ENCODE results near the gene ERMAP. TPM values are rescaled to one million over a fixed set of nuclear protein-coding genes. Genes with fewer than 3 reads are reported as not detected.
"Not testable (repeated sequence)": the region's sequence is repeated elsewhere in the genome, so short reads cannot be mapped to it uniquely, and the experiment has no call there.

Gene ERMAP
- total RNA-seq, 1 donor from 2014 or later = 5.3 TPM

DNA sequence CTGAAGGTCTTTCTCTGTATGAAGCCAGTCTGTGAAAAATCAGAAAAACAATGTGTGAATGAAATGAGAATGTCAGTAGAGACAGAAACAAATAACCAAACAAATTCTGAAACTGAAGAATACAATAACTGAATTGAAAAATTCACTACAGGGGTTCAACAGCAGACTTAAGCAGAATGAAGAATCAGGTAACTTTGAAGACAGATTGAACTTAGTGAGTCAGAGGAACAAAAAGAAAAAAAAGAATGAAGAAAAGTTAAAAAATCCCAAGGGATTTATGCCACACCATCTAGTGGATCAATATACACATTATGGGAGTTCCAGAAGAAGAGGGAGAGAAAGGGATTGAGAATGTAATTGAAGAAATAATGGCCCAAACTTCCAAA lies 44.1 kb downstream of the ERMAP start:
- TF ChIP-seq CTCF (IDR thresholded peaks at IDR 0.05; ENCODE audit: insufficient read depth, low read length, severe bottlenecking) = no peak
- H3K27me3 ChIP-seq (ENCODE audit: control insufficient read depth, insufficient read depth, low read length) = no peaks in the 10 kb centered on the region
- H3K4me3 ChIP-seq (ENCODE audit: low read depth, low read length) = no peak overlapping the region
- no peak for DNase-seq (ENCODE audit: low read depth)
- H3K36me3 ChIP-seq (ENCODE audit: control insufficient read depth, insufficient read depth, low read length) = no peaks in the 10 kb centered on the region
- no peak for FAIRE-seq

DNA sequence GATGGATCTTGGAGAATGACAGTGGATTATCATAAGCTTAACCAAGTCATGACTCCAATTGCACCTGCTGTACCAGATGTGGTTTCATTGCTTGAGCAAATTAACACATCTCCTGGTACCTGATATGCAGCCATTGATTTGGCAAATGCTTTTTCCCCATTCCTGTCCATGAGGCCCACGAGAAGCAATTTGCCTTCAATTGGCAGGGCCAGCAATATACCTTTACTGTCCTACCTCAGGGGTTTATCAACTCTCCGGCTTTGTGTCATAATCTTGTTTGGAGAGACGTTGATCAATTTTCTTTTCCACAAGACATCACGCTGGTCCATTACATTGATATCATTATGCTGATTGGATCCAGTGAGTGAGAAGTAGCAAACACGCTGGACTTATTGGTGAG lies 49.6 kb downstream of the ERMAP start:
- DNase-seq (ENCODE audit: low read depth) (no peak), FAIRE-seq (no peak)
- Histone ChIP-seq H3K36me3 (ENCODE audit: control insufficient read depth, insufficient read depth, low read length) (no peaks in the 10 kb centered on the region), H3K4me3 (ENCODE audit: low read depth, low read length) (no peak overlapping the region), H3K27me3 (ENCODE audit: control insufficient read depth, insufficient read depth, low read length) (no peaks in the 10 kb centered on the region)
- no peak for TF ChIP-seq CTCF (IDR thresholded peaks at IDR 0.05; ENCODE audit: insufficient read depth, low read length, severe bottlenecking)

DNA sequence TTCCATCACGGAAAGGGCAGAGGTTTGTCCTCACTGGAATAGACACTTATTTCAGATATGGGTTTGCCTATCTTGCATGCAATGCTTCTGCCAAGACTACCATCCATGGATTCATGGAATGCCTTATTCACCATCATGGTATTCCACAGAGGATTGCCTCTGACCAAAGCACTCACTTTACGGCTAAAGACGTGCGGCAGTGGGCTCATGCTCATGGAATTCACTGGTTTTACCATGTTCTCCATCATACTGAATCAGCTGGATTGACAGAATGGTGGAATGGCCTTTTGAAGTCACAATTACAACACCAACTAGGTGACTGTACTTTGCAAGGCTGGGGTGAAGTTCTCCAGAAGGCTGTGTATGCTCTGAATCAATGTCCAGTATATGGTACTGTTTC lies 51.5 kb downstream of the ERMAP start:
- FAIRE-seq = peak; percentile 55
- not testable (repeated sequence) for H3K27me3 ChIP-seq (ENCODE audit: control insufficient read depth, insufficient read depth, low read length); DNase-seq (ENCODE audit: low read depth); H3K36me3 ChIP-seq (ENCODE audit: control insufficient read depth, insufficient read depth, low read length); H3K4me3 ChIP-seq (ENCODE audit: low read depth, low read length)

DNA sequence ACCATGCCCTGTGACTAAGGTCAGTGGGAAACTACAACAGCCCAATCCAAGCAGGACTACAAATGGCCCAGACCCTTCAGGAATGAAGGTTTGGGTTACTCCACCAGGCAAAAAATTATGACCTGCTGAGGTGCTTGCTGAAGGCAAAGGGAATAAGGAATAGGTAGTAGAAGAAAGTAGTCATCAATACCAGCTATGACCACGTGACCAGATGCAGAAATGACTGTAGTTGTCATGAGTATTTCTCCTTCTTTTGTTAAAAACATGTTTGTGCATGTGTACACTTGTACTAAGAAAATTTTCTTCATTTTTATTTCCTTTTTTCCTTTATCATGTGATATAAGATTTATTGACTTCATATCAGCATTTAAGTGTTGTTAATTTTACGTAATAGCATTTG lies 52.3 kb downstream of the ERMAP start:
- not testable (repeated sequence) for H3K36me3 ChIP-seq (ENCODE audit: control insufficient read depth, insufficient read depth, low read length); FAIRE-seq; H3K27me3 ChIP-seq (ENCODE audit: control insufficient read depth, insufficient read depth, low read length); H3K4me3 ChIP-seq (ENCODE audit: low read depth, low read length)
- peak; percentile 29 for DNase-seq (ENCODE audit: low read depth)

DNA sequence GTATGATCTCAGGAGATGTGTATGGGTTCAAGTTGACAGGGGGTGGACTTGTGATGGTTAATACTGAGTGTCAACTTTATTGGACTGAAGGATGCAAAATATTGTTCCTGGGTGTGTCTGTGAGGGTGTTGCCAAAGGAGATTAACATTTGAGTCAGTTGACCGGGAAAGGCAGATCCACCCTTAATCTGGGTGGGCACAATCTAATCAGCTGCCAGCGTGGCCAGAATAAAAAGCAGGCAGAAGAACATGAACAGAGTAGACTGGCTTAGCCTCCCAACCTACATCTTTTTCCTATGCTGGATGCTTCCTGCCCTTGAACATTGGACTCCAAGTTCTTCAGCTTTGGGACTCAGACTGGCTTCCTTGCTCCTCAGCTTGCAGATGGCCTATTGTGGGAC lies 52.8 kb downstream of the ERMAP start:
- not testable (repeated sequence) for H3K4me3 ChIP-seq (ENCODE audit: low read depth, low read length); DNase-seq (ENCODE audit: low read depth); FAIRE-seq; H3K27me3 ChIP-seq (ENCODE audit: control insufficient read depth, insufficient read depth, low read length); H3K36me3 ChIP-seq (ENCODE audit: control insufficient read depth, insufficient read depth, low read length)

- H3K36me3 ChIP-seq (ENCODE audit: control insufficient read depth, insufficient read depth, low read length); H3K27me3 ChIP-seq (ENCODE audit: control insufficient read depth, insufficient read depth, low read length); H3K4me3 ChIP-seq (ENCODE audit: low read depth, low read length); DNase-seq (ENCODE audit: low read depth); FAIRE-seq: not testable (repeated sequence)
These were observed 56.2 kb downstream of the ERMAP start for GRCh38 chr1:42873108-42873507.

- no peak for TF ChIP-seq CTCF (IDR thresholded peaks at IDR 0.05; ENCODE audit: insufficient read depth, low read length, severe bottlenecking)
- no peak overlapping the region for H3K4me3 ChIP-seq (ENCODE audit: low read depth, low read length)
- peaks cover 2% of the 10 kb centered on the region for H3K27me3 ChIP-seq (ENCODE audit: control insufficient read depth, insufficient read depth, low read length)
- H3K36me3 ChIP-seq (ENCODE audit: control insufficient read depth, insufficient read depth, low read length) = no peaks in the 10 kb centered on the region
- FAIRE-seq = no peak
- DNase-seq (ENCODE audit: low read depth) = no peak
These were observed 56.7 kb downstream of the ERMAP start for GRCh38 chr1:42873670-42874069.

GRCh38 chr1:42876009-42876408 lies 59.1 kb downstream of the ERMAP start:
- H3K4me3 ChIP-seq (ENCODE audit: low read depth, low read length) = no peak overlapping the region
- peaks cover 2% of the 10 kb centered on the region for H3K27me3 ChIP-seq (ENCODE audit: control insufficient read depth, insufficient read depth, low read length)
- FAIRE-seq = no peak
- DNase-seq (ENCODE audit: low read depth) = no peak
- no peaks in the 10 kb centered on the region for H3K36me3 ChIP-seq (ENCODE audit: control insufficient read depth, insufficient read depth, low read length)
- no peak for TF ChIP-seq CTCF (IDR thresholded peaks at IDR 0.05; ENCODE audit: insufficient read depth, low read length, severe bottlenecking)
